MM.1S (cell line): ENCODE data around the gene PPP1R13B.

Experiments
- DNase-seq: peaks from one replicate; pipeline ENCODE4 v3.0.0-alpha.2; 2015
- H2AFZ ChIP-seq: fragments of 300-600 bp; sonication (generic); 2 replicates; pipeline ENCODE4 v1.6.0; 2016; ENCODE audit warnings: antibody characterized with exemption, low read length
- H3F3A ChIP-seq: fragments of 300-600 bp; sonication (generic); 2 replicates; pipeline ENCODE4 v1.6.1; 2016; ENCODE audit warnings: mild to moderate bottlenecking, antibody characterized with exemption, low read length, moderate library complexity, mixed read lengths; ENCODE audit not compliant: insufficient read depth
- H3K27ac ChIP-seq: fragments of 300-600 bp; sonication (generic); 2 replicates; pipeline ENCODE4 v1.5.1; 2016; ENCODE audit warnings: mild to moderate bottlenecking, low read length
- H3K27me3 ChIP-seq: fragments of 300-600 bp; sonication (generic); replicated peaks from 2 replicates; pipeline ENCODE4 v1.6.0; 2016; ENCODE audit warnings: low read length; ENCODE audit not compliant: insufficient read depth
- H3K36me3 ChIP-seq: fragments of 300-600 bp; sonication (generic); replicated peaks from 2 replicates; pipeline ENCODE4 v1.6.1; 2016; ENCODE audit warnings: mild to moderate bottlenecking, low read length, mixed read lengths; ENCODE audit not compliant: insufficient read depth
- H3K4me1 ChIP-seq: fragments of 300-600 bp; sonication (generic); 2 replicates; pipeline ENCODE4 v1.6.1; 2016; ENCODE audit warnings: low read length, mixed read lengths
- H3K4me2 ChIP-seq: fragments of 300-600 bp; sonication (generic); 2 replicates; pipeline ENCODE4 v1.6.0; 2016; ENCODE audit warnings: low read depth, low read length
- H3K4me3 ChIP-seq: fragments of 300-600 bp; sonication (generic); 2 replicates; pipeline ENCODE4 v1.5.1; 2016; ENCODE audit warnings: low read length, mixed read lengths
- H3K79me2 ChIP-seq: fragments of 300-600 bp; sonication (generic); 2 replicates; pipeline ENCODE4 v1.6.1; 2016; ENCODE audit warnings: mixed run types, low read length, mixed read lengths
- H3K9ac ChIP-seq: fragments of 300-600 bp; sonication (generic); 2 replicates; pipeline ENCODE4 v1.6.1; 2016; ENCODE audit warnings: low read length, mixed read lengths
- H3K9me2 ChIP-seq: fragments of 300-600 bp; sonication (generic); replicated peaks from 2 replicates; pipeline ENCODE4 v1.6.1; 2016; ENCODE audit warnings: mild to moderate bottlenecking, low read length, mixed read lengths; ENCODE audit not compliant: insufficient read depth
- H3K9me3 ChIP-seq: fragments of 300-600 bp; sonication (generic); replicated peaks from 2 replicates; pipeline ENCODE4 v1.6.1; 2016; ENCODE audit warnings: mild to moderate bottlenecking, low read length, mixed read lengths; ENCODE audit not compliant: insufficient read depth
- H4K20me1 ChIP-seq: fragments of 300-600 bp; sonication (generic); 2 replicates; pipeline ENCODE4 v1.6.1; 2016; ENCODE audit warnings: mild to moderate bottlenecking, low read length, moderate library complexity, mixed read lengths; ENCODE audit not compliant: insufficient read depth
- CTCF ChIP-seq: fragments of 300-600 bp; sonication (generic); IDR thresholded peaks from 2 replicates; pipeline ENCODE4 v1.5.1; 2016; ENCODE audit warnings: antibody characterized with exemption, low read length, mixed read lengths
- EZH2 ChIP-seq: fragments of 300-600 bp; sonication (generic); optimal IDR thresholded peaks from 2 replicates; pipeline ENCODE3; 2017; ENCODE audit warnings: low read depth, mild to moderate bottlenecking, antibody characterized with exemption, low read length, mixed read lengths
- EZH2phosphoT487 ChIP-seq: fragments of 300-600 bp; sonication (generic); IDR thresholded peaks from 2 replicates; pipeline ENCODE4 v1.6.1; 2018; ENCODE audit warnings: antibody characterized with exemption, low read length

The PPP1R13B gene

DNA sequence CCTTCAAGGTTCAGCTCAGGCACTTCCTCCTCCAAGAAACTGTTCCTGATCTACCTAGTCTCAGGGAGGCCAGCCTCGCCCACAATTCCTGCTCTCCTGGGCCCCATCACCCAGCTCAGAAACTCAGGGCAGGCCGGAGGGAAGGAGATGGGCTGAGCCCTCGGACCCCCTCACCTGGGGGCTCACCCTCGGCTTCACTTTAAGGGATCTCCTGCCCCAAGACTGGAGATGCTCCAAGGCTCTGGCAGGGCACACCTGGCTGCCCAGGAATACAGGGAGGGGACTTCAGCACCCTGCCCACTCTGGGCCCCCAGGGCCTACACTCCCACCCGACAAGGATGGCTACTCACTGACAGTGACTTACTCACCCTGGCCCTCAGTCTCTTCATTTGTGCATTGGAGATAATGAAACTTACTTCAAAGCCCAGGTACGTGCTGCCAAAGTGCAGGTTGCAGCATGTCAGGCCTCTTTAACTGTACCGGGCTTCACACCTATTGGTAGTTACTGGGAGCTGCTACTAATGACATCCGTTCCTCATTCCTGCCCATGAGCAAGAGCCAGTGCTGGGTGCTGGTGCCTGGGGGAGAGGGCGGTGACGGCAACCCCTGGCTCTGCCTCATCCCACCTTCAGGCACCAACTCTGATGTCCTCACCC lies 21.0 kb upstream of the PPP1R13B start:
- Histone ChIP-seq H3K36me3 (no peaks in the 10 kb centered on the region), H3K27ac (no peak overlapping the region), H3K9me3 (no peaks in the 10 kb centered on the region), H2AFZ (no peak overlapping the region), H3F3A (no peaks in the 10 kb centered on the region), H3K9ac (no peak overlapping the region), H3K4me3 (no peak overlapping the region), H4K20me1 (no peaks in the 10 kb centered on the region), H3K27me3 (no peaks in the 10 kb centered on the region), H3K79me2 (no peaks in the 10 kb centered on the region), H3K4me1 (no peaks in the 10 kb centered on the region), H3K9me2 (no peaks in the 10 kb centered on the region), H3K4me2 (no peak overlapping the region)
- no peak for DNase-seq
- TF ChIP-seq CTCF (no peak), EZH2phosphoT487 (no peak), EZH2 (no peak)

DNA sequence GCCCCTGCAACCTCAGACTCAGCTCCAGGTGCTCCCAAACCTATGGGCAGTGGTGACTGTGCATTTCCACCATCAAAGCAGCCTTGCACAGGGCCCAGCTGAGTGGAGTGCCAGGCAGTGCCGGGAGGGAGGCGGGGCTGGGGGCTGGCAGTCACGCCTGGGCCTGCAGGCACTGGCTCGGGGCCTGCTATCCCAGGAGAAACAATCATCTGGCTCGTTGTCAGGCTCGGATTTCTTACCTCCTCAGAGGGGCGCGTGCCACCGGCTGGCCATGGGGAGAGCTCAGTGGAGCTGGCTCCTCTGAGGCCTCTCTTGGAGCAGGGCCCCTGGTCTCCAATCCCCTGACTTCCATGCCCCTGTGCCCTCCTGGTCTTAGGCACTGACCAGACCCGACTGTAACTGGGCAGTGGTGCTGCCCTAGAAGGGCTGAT lies 20.2 kb upstream of the PPP1R13B start:
- Histone ChIP-seq H3K9me2 (no peaks in the 10 kb centered on the region), H3K9ac (no peak overlapping the region), H3K9me3 (no peaks in the 10 kb centered on the region), H3K4me3 (no peak overlapping the region), H2AFZ (no peak overlapping the region), H3K36me3 (no peaks in the 10 kb centered on the region), H3K27me3 (no peaks in the 10 kb centered on the region), H3F3A (no peaks in the 10 kb centered on the region), H3K4me1 (no peaks in the 10 kb centered on the region), H3K79me2 (no peaks in the 10 kb centered on the region), H3K27ac (no peak overlapping the region), H4K20me1 (no peaks in the 10 kb centered on the region), H3K4me2 (no peak overlapping the region)
- no peak for TF ChIP-seq EZH2
- TF ChIP-seq CTCF = no peak
- no peak for TF ChIP-seq EZH2phosphoT487
- DNase-seq = no peak

DNA sequence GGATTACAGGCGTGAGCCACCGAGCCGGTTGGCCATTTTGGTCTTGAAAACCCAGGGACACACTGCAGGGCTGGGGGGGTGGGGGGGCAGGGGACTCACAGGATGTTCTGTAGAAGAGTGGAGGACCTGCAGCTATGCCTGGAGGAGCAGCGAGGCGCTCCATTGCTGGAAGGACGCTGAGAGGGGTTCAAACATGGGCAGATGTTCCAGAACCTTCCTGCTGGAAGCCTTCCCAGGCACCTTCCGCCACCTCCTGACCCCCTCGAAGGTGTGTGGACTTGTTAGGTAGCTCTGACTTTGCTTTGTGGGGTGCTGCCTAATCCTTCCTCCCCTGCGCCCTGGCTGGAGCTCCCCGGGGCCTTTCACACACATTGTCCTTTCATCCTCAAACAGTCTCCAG lies 19.6 kb upstream of the PPP1R13B start:
- no peaks in the 10 kb centered on the region for H3F3A ChIP-seq
- H2AFZ ChIP-seq = no peak overlapping the region
- no peaks in the 10 kb centered on the region for H4K20me1 ChIP-seq
- H3K9ac ChIP-seq = no peak overlapping the region
- H3K4me3 ChIP-seq = no peak overlapping the region
- no peaks in the 10 kb centered on the region for H3K79me2 ChIP-seq
- no peak for TF ChIP-seq EZH2phosphoT487
- TF ChIP-seq EZH2 = no peak
- no peak for TF ChIP-seq CTCF
- H3K4me1 ChIP-seq = no peaks in the 10 kb centered on the region
- no peak for DNase-seq
- no peaks in the 10 kb centered on the region for H3K9me3 ChIP-seq
- no peak overlapping the region for H3K27ac ChIP-seq
- H3K9me2 ChIP-seq = no peaks in the 10 kb centered on the region
- no peaks in the 10 kb centered on the region for H3K36me3 ChIP-seq
- H3K27me3 ChIP-seq = no peaks in the 10 kb centered on the region
- H3K4me2 ChIP-seq = no peak overlapping the region
